Measurements from ENCODE around the gene SERPINI1.
"Not testable (repeated sequence)": the region's sequence is repeated elsewhere in the genome, so short reads cannot be mapped to it uniquely, and the experiment has no call there.

Gene SERPINI1

DNA sequence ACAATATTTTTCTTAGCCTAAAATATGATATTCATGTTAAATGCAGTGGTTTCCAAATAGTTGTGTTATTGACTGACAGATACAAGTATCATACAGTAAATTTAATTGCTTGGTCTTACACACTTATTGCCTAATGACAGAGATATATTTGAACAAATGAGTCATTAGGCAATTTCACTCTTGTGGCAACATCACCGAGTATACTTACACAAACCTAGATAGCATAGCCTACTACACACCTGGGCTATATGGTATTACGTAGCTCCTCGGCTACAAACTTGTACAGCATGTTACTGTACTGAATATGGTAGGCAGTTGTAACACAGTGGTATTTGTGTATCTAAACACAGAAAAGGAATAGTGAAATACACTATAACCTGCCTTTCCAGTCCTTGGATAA, 50.3 kb downstream of the SERPINI1 start:
- H3K9me3 Mint-ChIP-seq: no peaks in the 10 kb centered on the region
- H3K27me3 Mint-ChIP-seq: no peaks in the 10 kb centered on the region
- peaks cover 5% of the 10 kb centered on the region for H3K4me1 Mint-ChIP-seq
- H3K27ac Mint-ChIP-seq: no peak overlapping the region
- no peak overlapping the region for H3K4me3 Mint-ChIP-seq
- no peak for ATAC-seq (ENCODE audit: low read depth)
- DNase-seq (ENCODE audit: low spot score in 2 of 2): no peak
- H3K36me3 Mint-ChIP-seq: peaks cover 10% of the 10 kb centered on the region

DNA sequence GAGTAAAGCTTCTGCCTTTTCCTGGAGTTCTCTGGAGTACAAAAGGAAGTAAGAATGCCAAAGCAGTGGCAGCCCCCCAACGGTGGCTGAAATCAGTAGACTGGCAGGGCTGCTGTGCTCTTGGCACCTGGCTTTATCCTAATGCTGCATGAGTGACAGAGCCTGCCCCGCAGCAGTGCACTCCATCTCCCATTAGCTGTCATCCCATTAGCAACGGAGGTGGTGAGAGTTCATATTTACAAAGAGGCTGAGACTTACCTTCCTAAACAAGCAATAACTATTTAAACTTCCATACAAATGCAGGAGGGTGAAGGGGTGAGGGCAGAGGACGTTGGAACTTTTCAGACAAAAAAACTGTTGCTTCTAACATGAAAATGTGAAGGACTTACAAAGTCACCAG, 51.9 kb downstream of the SERPINI1 start:
- no peak for DNase-seq (ENCODE audit: low spot score in 2 of 2)

DNA sequence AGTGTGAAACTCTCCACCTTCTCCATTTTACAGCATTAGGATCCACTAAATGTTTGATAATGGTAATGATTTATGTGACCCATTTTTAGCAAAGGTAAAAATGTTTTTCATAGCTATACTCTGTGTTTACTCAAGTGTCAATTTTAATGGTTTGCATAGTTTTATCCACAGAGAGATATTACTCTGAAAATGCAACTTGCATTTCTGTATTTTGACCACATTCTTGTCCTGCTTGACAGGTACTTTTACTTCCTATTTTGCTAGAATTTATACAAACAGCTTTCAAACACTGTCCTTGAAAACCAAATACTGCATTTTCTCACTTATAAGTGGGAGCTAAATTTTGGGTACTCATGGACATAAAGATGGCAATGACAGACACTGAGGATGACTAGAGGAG, 62.9 kb downstream of the SERPINI1 start:
- H3K9me3 Mint-ChIP-seq: peaks cover 2% of the 10 kb centered on the region
- DNase-seq (ENCODE audit: low spot score in 2 of 2): no peak
- H3K36me3 Mint-ChIP-seq: peaks cover 11% of the 10 kb centered on the region
- peak overlapping the region; percentile 11 for H3K4me3 Mint-ChIP-seq
- peak; percentile 77 for ATAC-seq (ENCODE audit: low read depth)
- H3K4me1 Mint-ChIP-seq: peaks cover 6% of the 10 kb centered on the region
- no peaks in the 10 kb centered on the region for H3K27me3 Mint-ChIP-seq
- H3K27ac Mint-ChIP-seq: no peak overlapping the region

More for the DNA sequence above, 51.9 kb downstream of the SERPINI1 start:
- Mint-ChIP-seq H3K4me1 (peaks cover 4% of the 10 kb centered on the region), H3K27me3 (no peaks in the 10 kb centered on the region), H3K36me3 (peaks cover 10% of the 10 kb centered on the region), H3K9me3 (no peaks in the 10 kb centered on the region), H3K4me3 (no peak overlapping the region), H3K27ac (no peak overlapping the region)
- no peak for ATAC-seq (ENCODE audit: low read depth)

DNA sequence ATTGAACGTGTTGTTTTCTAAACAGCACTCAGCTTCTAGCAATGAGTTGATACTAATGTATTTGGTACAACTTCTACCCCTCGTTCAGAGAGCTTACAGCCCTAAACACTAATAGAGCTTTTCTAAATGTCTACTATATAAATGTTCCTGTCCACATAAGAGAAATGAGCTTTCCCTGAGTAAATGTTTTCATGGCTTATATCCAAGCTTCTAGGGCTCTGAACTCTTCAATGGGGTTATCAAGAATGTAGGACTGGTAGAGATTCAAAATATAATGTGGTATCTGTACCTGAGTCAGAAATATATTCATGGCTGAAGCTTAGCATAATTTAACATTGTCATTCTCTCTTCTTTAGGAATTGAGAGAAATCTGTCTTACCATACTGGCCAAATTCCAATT, 73.4 kb downstream of the SERPINI1 start:
- no peak overlapping the region for H3K4me3 Mint-ChIP-seq
- H3K36me3 Mint-ChIP-seq: no peaks in the 10 kb centered on the region
- no peaks in the 10 kb centered on the region for H3K27me3 Mint-ChIP-seq
- DNase-seq (ENCODE audit: low spot score in 2 of 2) (no peak), ATAC-seq (ENCODE audit: low read depth) (no peak)
- no peaks in the 10 kb centered on the region for H3K9me3 Mint-ChIP-seq
- H3K27ac Mint-ChIP-seq: no peak overlapping the region
- H3K4me1 Mint-ChIP-seq: no peaks in the 10 kb centered on the region

DNA sequence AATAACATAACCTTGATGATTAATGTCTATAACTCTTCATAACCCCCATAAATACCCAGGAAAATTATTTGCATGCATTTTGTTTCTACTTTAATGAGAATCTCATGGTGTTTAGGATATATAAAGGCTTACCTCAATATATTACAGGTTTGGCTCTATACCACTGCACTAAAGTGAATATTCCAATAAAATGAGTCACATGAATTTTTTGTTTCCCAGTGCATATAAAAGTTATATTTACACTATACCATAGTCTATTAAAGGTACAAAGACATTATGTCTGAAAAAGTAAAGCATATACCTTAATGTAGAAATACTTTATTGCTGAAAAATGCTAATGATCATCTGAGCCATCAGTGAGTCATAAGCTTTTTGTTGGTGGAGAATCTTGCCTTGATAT, 74.7 kb downstream of the SERPINI1 start:
- Mint-ChIP-seq H3K27ac (no peak overlapping the region), H3K4me3 (no peak overlapping the region), H3K27me3 (no peaks in the 10 kb centered on the region), H3K9me3 (no peaks in the 10 kb centered on the region), H3K36me3 (no peaks in the 10 kb centered on the region), H3K4me1 (no peaks in the 10 kb centered on the region)
- ATAC-seq (ENCODE audit: low read depth): no peak
- no peak for DNase-seq (ENCODE audit: low spot score in 2 of 2)

DNA sequence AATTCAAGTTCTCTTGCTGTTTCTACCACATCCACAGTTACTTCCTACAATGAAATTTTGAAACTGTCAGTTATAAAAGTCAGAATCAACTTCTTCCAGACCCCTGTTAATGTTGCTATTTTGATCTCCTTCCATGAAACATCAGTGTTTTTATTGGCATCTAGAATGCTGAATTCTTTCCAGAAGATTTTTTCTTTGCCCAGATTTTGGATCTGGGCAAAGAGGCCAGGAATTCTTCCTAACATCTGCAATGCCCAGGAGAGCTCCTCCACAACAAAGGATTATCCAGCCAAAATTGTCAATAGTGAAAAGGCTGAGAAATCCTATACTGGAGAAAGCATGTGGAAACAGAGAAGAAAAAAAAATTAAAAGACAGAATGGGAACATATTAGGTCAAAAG, 75.5 kb downstream of the SERPINI1 start:
- H3K36me3 Mint-ChIP-seq: no peaks in the 10 kb centered on the region
- H3K4me1 Mint-ChIP-seq: no peaks in the 10 kb centered on the region
- no peak for ATAC-seq (ENCODE audit: low read depth)
- DNase-seq (ENCODE audit: low spot score in 2 of 2): no peak
- H3K4me3 Mint-ChIP-seq: no peak overlapping the region
- H3K27ac Mint-ChIP-seq: no peak overlapping the region
- no peaks in the 10 kb centered on the region for H3K27me3 Mint-ChIP-seq
- H3K9me3 Mint-ChIP-seq: no peaks in the 10 kb centered on the region

DNA sequence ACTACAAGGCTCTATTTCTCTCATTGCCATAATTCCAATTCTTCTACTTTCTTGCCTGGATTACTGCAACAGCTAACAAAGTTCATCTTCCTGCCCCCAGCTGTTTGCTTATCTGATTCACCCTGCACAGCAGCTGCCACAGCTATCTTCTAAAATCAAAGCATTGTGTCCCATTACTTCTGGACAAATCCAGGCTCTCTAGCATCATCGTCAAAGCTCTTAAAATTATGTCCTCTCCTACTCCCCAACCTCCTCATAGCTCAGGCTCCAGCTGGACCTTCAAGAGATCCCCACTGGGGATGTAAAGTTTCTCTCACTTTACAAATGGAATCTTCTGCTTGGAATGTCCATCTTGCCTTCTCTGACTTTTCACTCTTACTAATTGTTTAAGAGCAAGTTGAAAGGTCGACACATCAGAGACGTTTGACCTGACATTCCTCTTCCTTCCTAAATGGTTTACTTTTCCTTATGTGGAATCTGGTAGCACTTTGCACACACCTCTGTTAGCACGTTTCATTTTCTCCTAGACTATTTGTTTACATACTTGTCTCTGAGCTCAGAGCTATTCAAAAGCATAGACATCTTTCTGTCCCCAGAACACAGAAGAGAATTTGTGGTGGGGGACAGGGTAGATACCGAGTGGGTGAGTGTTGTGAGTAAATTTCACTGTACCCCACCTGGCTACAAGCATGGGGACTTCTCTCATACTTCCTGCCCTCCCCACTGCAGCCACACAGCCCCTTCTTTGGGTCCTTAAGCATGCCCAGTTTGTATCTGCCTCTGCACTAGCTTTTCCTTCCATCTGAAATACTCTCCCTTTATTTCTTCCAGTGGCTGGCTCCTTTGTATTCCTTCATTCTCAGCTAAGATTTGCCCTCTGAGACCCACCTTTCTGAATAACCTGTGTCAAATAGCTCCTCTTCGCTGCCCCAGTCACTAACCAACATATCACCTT, 77.9 kb downstream of the SERPINI1 start:
- ATAC-seq (ENCODE audit: low read depth) (no peak), DNase-seq (ENCODE audit: low spot score in 2 of 2) (no peak)
- H3K27ac Mint-ChIP-seq: no peak overlapping the region
- no peaks in the 10 kb centered on the region for H3K4me1 Mint-ChIP-seq
- peaks cover 2% of the 10 kb centered on the region for H3K36me3 Mint-ChIP-seq
- no peak overlapping the region for H3K4me3 Mint-ChIP-seq
- H3K27me3 Mint-ChIP-seq: no peaks in the 10 kb centered on the region
- H3K9me3 Mint-ChIP-seq: no peaks in the 10 kb centered on the region

DNA sequence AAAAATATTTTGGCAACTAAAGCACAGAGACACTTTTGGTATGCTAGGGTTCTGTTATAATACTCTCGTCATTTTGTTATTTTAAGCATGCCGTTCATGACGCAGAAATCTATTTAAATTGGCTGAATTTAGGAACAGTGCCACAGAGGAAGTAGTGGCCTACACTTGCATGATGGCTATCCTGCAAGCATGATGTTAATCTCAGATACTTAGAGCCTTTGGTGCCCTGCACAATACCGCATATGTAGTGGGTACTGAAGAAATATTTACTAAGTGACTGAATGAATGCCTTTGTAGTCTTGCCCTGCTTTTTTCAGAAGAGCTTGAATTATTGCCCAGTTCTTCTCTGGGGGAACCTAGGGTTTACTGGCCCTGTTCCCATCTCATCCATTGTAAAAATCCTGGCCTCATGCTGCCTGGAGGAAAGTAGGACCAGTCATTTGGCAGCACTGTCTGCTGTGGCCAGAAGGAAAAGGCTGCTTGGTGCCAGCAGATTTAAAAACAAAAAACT, 79.0 kb downstream of the SERPINI1 start:
- H3K4me3 Mint-ChIP-seq: no peak overlapping the region
- H3K4me1 Mint-ChIP-seq: no peaks in the 10 kb centered on the region
- H3K27me3 Mint-ChIP-seq: no peaks in the 10 kb centered on the region
- H3K36me3 Mint-ChIP-seq: peaks cover 2% of the 10 kb centered on the region
- no peak for DNase-seq (ENCODE audit: low spot score in 2 of 2)
- ATAC-seq (ENCODE audit: low read depth): no peak
- no peak overlapping the region for H3K27ac Mint-ChIP-seq
- H3K9me3 Mint-ChIP-seq: no peaks in the 10 kb centered on the region

DNA sequence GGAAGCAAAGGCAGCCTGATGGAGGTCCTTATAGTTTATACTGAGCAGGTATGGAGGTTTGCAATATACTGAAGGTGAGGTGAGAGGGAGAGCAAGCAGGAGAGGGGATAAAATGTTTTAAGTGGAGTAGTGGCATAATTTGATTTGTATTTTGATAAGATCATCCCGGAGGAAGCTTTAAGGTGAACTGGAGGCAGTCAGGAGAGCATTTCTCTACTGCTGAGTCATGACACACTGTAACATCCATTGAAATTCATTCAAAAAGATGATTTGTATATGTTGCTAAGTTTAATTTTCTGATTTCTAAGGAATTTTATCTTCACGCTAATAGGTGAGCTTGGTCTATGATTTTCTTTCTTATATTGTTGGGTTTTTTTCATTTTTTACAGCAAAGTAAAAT, 81.4 kb downstream of the SERPINI1 start:
- H3K27me3 Mint-ChIP-seq: no peaks in the 10 kb centered on the region

DNA sequence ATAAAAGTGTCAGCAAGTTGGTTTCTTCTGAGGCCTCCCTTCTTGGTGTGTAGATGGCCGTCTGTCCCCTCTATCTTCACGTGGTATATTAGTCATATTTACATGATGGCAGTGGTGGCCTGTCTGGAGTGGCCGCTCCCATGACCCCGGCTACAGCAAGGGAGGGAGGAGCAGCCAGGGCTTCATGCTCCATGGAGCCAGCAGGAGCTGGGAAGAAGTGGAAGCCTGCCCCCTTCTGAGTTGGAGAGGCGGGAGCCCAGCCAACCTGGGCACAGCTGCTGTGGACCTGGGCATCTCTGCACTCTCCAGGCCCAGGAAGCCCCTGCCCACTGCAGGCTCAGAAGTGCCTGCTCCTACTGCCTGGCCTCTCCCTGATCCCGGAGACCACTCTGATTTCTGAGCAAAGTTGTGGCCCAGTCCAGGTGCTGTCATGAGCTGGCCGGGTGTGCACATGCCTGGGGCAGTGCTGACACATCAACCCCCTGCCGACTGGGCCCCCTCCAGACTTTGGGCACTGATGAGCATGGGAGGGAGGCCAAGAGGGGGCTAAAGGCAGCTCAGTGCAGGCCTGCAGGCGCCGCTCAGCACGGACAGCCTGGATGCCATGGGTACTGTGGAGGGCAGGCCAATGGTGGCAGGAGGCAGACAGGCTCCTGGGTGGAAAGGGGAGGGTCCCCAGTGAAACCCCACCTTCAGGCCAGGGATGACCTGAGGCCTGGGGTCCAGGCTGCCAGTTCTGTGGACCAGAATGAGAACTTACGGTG, 84.8 kb downstream of the SERPINI1 start:
- Mint-ChIP-seq H3K27me3 (no peaks in the 10 kb centered on the region), H3K4me1 (peaks cover 3% of the 10 kb centered on the region), H3K27ac (no peak overlapping the region), H3K4me3 (no peak overlapping the region), H3K36me3 (peaks cover 7% of the 10 kb centered on the region), H3K9me3 (no peaks in the 10 kb centered on the region)
- DNase-seq (ENCODE audit: low spot score in 2 of 2): no peak
- no peak for ATAC-seq (ENCODE audit: low read depth)

More for the DNA sequence above, 81.4 kb downstream of the SERPINI1 start:
- no peak for ATAC-seq (ENCODE audit: low read depth)
- no peaks in the 10 kb centered on the region for H3K9me3 Mint-ChIP-seq
- H3K4me1 Mint-ChIP-seq: no peaks in the 10 kb centered on the region
- H3K27ac Mint-ChIP-seq: no peak overlapping the region
- no peak overlapping the region for H3K4me3 Mint-ChIP-seq
- H3K36me3 Mint-ChIP-seq: peaks cover 4% of the 10 kb centered on the region
- DNase-seq (ENCODE audit: low spot score in 2 of 2): no peak

DNA sequence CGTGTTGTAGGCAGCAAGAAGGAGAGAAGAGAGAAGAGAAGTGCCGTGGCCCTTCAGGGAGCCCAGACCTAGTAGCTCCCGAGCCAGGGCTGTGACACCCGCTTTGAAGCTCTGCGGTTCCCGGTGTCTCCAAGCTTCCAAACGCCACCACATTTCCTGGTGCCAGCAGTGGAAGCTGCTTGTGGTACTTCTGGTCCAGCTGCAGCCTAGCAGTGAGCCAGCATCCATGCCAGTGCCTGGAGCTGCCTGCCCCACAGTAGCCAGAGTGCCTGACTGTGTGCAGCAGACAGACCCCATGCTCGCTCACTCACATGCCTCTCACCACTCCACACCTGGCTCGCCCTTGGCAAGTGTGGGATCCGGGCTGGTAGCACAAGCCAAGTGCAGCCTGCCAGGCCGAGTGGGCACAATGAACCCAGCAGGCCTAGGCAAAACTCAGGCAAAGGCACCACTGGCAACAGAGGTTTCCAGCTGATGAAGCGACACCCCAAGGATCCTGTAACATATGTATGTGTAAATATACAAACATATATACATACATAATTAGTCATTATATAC, 85.8 kb downstream of the SERPINI1 start:
- Mint-ChIP-seq H3K36me3 (peaks cover 7% of the 10 kb centered on the region), H3K27me3 (no peaks in the 10 kb centered on the region), H3K4me1 (peaks cover 3% of the 10 kb centered on the region), H3K27ac (no peak overlapping the region), H3K4me3 (no peak overlapping the region), H3K9me3 (no peaks in the 10 kb centered on the region)
- no peak for ATAC-seq (ENCODE audit: low read depth)
- no peak for DNase-seq (ENCODE audit: low spot score in 2 of 2)

DNA sequence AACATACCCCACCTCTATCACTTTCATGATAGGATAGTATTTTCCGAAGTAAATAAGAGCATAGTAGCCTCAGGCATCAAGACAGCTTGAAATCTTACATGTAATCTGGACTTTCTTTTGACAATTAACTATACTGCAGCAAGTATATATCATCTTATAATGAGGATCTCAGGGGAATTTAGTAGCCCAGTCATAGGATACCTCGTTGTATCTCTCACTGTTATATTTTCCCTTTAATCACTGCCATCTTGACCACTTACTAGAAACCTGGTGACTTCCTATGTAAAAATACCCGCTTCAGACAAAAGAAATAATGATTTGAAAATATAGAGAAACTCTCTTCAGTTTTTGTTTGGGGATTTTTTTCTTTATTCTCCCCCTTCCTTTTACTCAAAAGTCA, 88.2 kb downstream of the SERPINI1 start:
- Mint-ChIP-seq H3K4me3 (no peak overlapping the region), H3K36me3 (peaks cover 5% of the 10 kb centered on the region), H3K4me1 (peaks cover 3% of the 10 kb centered on the region), H3K27me3 (no peaks in the 10 kb centered on the region), H3K27ac (peak overlapping the region; percentile 45), H3K9me3 (no peaks in the 10 kb centered on the region)
- ATAC-seq (ENCODE audit: low read depth): no peak
- DNase-seq (ENCODE audit: low spot score in 2 of 2): no peak

DNA sequence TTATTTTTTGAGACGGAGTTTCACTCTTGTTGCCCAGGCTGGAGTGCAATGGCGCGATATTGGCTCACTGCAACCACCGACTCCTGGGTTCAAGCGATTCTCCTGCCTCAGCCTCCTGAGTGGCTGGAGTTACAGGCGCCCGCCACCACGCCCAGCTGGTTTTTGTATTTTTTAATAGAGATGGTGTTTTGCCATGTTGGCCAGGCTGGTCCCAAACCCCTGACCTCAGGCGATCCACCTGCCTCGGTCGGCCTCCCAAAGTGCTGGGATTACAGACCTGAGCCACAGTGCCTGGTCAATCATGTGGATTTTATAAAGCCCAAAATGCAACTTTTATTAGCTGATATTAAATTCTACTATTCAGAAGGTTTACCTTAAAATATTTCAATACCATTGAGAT, 92.1 kb downstream of the SERPINI1 start:
- not testable (repeated sequence) for H3K36me3 Mint-ChIP-seq; H3K9me3 Mint-ChIP-seq; H3K4me3 Mint-ChIP-seq; H3K27me3 Mint-ChIP-seq; DNase-seq (ENCODE audit: low spot score in 2 of 2); ATAC-seq (ENCODE audit: low read depth); H3K27ac Mint-ChIP-seq
- peaks cover 18% of the 10 kb centered on the region for H3K4me1 Mint-ChIP-seq

DNA sequence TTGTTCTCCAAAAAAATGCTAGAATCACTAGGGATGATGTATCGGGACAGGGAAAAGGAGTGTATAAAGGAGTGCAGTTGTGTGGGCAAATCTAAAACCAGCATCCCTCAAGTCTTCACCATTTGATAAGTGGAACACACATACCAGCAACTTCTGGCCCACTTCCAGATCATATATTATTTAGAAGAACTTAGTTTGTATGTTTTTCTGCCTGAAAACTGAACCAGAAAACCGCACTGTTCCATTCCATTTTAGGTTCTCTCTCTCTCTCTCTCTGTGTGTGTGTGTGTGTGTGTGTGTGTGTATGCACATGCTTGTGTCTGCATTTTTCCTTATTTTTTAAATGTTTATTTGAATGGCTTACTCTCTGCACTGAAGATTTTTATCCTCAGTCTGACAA, 93.5 kb downstream of the SERPINI1 start:
- ATAC-seq (ENCODE audit: low read depth): no peak
- H3K36me3 Mint-ChIP-seq: peaks cover 2% of the 10 kb centered on the region
- no peak for DNase-seq (ENCODE audit: low spot score in 2 of 2)
- no peaks in the 10 kb centered on the region for H3K27me3 Mint-ChIP-seq
- peak overlapping the region; percentile 53 for H3K27ac Mint-ChIP-seq
- H3K9me3 Mint-ChIP-seq: no peaks in the 10 kb centered on the region
- H3K4me3 Mint-ChIP-seq: no peak overlapping the region
- peaks cover 18% of the 10 kb centered on the region for H3K4me1 Mint-ChIP-seq

Measured in memory B cell (primary cell).